ENCODE results near the gene ELF5.

DNA sequence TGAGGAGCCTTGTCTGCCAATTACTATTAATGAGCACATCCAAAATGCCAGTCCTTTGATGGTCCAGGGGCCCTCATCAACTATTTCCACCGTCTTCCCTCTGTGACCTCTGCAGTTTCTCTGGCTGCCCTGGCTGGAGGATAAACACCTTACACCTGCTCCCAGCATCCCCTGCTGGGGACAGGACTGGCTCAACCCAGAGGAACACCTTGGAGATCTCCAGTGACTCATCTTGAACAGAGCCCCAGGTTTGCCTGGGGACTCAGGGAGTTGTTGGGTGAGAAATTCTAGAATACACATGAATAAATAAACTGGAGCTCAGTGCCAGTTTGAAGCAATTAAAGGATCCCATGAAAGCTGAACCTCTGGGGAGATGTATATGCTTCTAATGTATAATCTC lies 24.0 kb upstream of the ELF5 start:
- TF ChIP-seq POLR2AphosphoS5 (IDR thresholded peaks at IDR 0.05) (no peak), POLR2A (IDR thresholded peaks at IDR 0.05) (no peak), EP300 (IDR thresholded peaks at IDR 0.05) (no peak)
- TF ChIP-seq, protein P1, sequence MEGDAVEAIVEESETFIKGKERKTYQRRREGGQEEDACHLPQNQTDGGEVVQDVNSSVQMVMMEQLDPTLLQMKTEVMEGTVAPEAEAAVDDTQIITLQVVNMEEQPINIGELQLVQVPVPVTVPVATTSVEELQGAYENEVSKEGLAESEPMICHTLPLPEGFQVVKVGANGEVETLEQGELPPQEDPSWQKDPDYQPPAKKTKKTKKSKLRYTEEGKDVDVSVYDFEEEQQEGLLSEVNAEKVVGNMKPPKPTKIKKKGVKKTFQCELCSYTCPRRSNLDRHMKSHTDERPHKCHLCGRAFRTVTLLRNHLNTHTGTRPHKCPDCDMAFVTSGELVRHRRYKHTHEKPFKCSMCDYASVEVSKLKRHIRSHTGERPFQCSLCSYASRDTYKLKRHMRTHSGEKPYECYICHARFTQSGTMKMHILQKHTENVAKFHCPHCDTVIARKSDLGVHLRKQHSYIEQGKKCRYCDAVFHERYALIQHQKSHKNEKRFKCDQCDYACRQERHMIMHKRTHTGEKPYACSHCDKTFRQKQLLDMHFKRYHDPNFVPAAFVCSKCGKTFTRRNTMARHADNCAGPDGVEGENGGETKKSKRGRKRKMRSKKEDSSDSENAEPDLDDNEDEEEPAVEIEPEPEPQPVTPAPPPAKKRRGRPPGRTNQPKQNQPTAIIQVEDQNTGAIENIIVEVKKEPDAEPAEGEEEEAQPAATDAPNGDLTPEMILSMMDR (IDR thresholded peaks at IDR 0.05) = no peak
